Right lobe of liver (tissue), 6 donors: ENCODE data around the gene PSORS1C2. TPM values are rescaled to one million over a fixed set of nuclear protein-coding genes. Genes with fewer than 3 reads are reported as not detected.

Experiments
- ATAC-seq, 4 donors: fragments of 200-7000 bp; cut with Tn5 transposase; one replicate each; pipeline ENCODE4 v1.9.1; 2020; ENCODE audit warnings: mild to moderate bottlenecking in 4 of 4, moderate library complexity in 4 of 4
- DNase-seq, 3 donors: peaks; one replicate each; pipeline ENCODE4 v3.0.0-alpha.2; 2020
- H3K27ac ChIP-seq, 3 donors: fragments of 200-600 bp; one replicate each; pipeline ENCODE4 v1.8.0; 2022
- H3K27me3 ChIP-seq, 2 donors: fragments of 200-600 bp; one replicate each; pipeline ENCODE4 v1.8.0; 2022
- H3K36me3 ChIP-seq, 4 donors: fragments of 200-600 bp; sonication (generic) in 1 of 4; one replicate each; pipeline versions ENCODE4 v1.5.1 to v1.8.0; 2017 to 2022; ENCODE audit warnings: control low read depth in 1 of 4
- H3K4me1 ChIP-seq, 4 donors: fragments of 200-600 bp; sonication (generic) in 1 of 4; one replicate each; pipeline versions ENCODE4 v1.5.1 to v1.8.0; 2017 to 2022; ENCODE audit warnings: control low read depth in 1 of 4
- H3K4me3 ChIP-seq, 3 donors: fragments of 200-600 bp; one replicate each; pipeline ENCODE4 v1.8.0; 2022
- H3K9me3 ChIP-seq, 4 donors: fragments of 200-600 bp; sonication (generic) in 1 of 4; one replicate each; pipeline versions ENCODE4 v1.5.1 to v1.8.0; 2017 to 2022; ENCODE audit warnings: control low read depth in 1 of 4
- CTCF ChIP-seq, 4 donors: fragments of 200-600 bp in 3 of 4; fragments of 450-650 bp in 1 of 4; IDR thresholded peaks; one replicate each; pipeline versions ENCODE4 v1.5.1 to v1.8.0; 2016 to 2022; ENCODE audit warnings: antibody characterized with exemption in 4 of 4, mild to moderate bottlenecking in 2 of 4
- POLR2A ChIP-seq: fragments of 450-650 bp; IDR thresholded peaks from one replicate; pipeline ENCODE4 v1.6.1; 2017; ENCODE audit warnings: antibody characterized with exemption, mild to moderate bottlenecking
- WGBS: methylation state at CpG from one replicate; pipeline ENCODE4 v1.1.6; 2018; ENCODE audit warnings: low coverage, low lambda C conversion rate; ENCODE audit not compliant: insufficient coverage; ENCODE audit errors: missing lambda C conversion rate; 5-methylcytosine and 5-hydroxymethylcytosine counted together
- intact Hi-C, 2 donors: fragments of 100-400 bp; cut with DNase I; formaldehyde crosslinking; loops; one replicate each; pipeline versions ENCODE4 v1.11.2 to v1.14.1; 2022
- total RNA-seq, 6 experiments: library from RNA; depleted of rRNA in 2 of 6; stranded (reverse); fragments of >200 nt in 2 of 6; fragmentation: NEBNext Ultra II Directional in 3 of 6; extraction: Animal tissue kit (Norgen Biotek cat#: 25700) in 3 of 6; gene quantifications; one replicate each; pipeline versions ENCODE4 v1.1.0 to v1.2.4, GENCODE V29; 2016 to 2023
- donor health status: DM: no; HTN: yes; CAD: no.
- donor health status: DM: no; HTN: no; CAD: no.
- donor health status: DM: no; HTN: no; CAD: no.
- donor health status: DM: no; HTN: yes; CAD: no.
- donor health status: DM: no; HTN: yes; CAD: no.

Gene PSORS1C2
- total RNA-seq, 6 experiments from 2014 or later, result not detected

DNA sequence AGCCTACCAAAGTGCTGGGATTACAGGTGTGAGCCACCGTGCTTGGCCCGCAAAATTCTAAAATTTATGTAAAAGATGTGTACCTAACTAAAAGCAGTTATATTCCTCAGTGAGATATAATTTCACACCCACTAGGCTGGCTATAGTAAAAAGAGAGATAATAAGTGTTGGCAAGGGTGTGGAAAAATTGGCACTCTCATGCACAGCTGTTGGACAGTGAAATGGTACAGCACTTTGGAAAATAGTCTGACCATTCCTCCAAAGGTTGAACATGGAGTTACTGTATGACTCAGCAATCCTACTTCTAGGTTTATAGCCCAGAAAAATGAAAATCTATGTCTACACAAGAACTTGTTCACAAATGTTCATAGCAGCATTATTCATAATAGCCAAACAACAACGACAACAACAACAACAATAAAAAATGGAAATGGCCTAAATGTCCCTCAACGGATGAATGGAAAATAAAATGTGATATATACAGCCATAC, 40.4 kb downstream of the PSORS1C2 start:
- H3K9me3 ChIP-seq, result no peaks in the 10 kb centered on the region
- no peaks in the 10 kb centered on the region for H3K27me3 ChIP-seq
- no peak for TF ChIP-seq POLR2A
- TF ChIP-seq CTCF (IDR thresholded peaks at IDR 0.05), result no peak
- DNase-seq (no peak), ATAC-seq (no peak)
- no peaks in the 10 kb centered on the region for H3K4me1 ChIP-seq
- H3K36me3 ChIP-seq, result no peaks in the 10 kb centered on the region
- H3K4me3 ChIP-seq, result no peak overlapping the region
- 93% methylated on average over 4 of the region's 4 CpGs for whole genome bisulfite sequencing
- intact Hi-C loops, result no loop called here
- no peak overlapping the region for H3K27ac ChIP-seq

DNA sequence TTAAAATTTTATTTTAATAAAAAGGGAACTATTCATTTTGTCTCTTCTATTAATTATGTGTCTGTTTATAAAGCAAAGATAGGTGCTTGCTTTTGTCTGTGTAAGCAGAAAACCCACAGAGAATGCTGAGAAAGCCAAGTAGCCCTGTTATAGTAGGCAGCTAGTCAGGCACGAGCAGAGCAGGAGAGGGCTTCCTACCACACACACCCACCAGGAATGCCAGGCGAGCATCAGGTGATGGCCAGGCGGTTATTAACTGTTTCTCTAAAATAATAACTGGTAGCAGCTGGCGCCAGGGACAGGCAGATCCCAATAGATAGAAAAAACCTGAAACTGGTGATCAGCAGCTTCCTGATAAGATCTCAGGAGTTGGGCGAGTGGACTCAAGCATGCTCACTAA, 42.2 kb downstream of the PSORS1C2 start:
- no peak for DNase-seq
- Histone ChIP-seq H3K9me3 (no peaks in the 10 kb centered on the region), H3K4me3 (no peak overlapping the region), H3K27me3 (no peaks in the 10 kb centered on the region), H3K4me1 (no peaks in the 10 kb centered on the region), H3K36me3 (no peaks in the 10 kb centered on the region), H3K27ac (no peak overlapping the region)
- intact Hi-C loops, result no loop called here
- TF ChIP-seq POLR2A (no peak), CTCF (IDR thresholded peaks at IDR 0.05) (no peak)
- no peak for ATAC-seq
- 70% methylated on average over 5 of the region's 5 CpGs for WGBS

DNA sequence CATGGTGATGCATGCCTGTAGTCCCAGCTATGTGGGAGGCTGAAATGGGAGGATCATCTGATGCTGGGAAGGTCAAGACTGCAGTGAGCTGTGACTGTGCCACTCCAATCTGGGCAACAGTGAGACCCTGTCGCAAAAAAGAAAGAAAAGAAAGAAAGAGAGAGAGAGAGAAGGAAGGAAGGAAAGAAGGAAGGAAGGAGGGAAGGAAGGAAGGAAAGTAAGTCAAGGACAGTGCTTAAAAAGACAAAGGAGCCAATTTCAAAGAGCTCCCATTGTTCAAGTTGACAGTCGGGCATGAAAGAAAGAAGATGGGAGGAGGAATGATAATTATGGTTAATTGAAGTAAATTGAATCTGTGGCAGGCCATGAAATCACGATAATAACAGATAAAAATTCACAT, 42.7 kb downstream of the PSORS1C2 start:
- no peak overlapping the region for H3K27ac ChIP-seq
- 75% methylated on average over 3 of the region's 3 CpGs for WGBS
- TF ChIP-seq CTCF (IDR thresholded peaks at IDR 0.05), result no peak
- no peak for TF ChIP-seq POLR2A
- H3K36me3 ChIP-seq, result no peaks in the 10 kb centered on the region
- intact Hi-C loops, result no loop called here
- ATAC-seq, result no peak
- H3K27me3 ChIP-seq, result no peaks in the 10 kb centered on the region
- H3K4me3 ChIP-seq, result no peak overlapping the region
- H3K9me3 ChIP-seq, result no peaks in the 10 kb centered on the region
- no peaks in the 10 kb centered on the region for H3K4me1 ChIP-seq
- no peak for DNase-seq

DNA sequence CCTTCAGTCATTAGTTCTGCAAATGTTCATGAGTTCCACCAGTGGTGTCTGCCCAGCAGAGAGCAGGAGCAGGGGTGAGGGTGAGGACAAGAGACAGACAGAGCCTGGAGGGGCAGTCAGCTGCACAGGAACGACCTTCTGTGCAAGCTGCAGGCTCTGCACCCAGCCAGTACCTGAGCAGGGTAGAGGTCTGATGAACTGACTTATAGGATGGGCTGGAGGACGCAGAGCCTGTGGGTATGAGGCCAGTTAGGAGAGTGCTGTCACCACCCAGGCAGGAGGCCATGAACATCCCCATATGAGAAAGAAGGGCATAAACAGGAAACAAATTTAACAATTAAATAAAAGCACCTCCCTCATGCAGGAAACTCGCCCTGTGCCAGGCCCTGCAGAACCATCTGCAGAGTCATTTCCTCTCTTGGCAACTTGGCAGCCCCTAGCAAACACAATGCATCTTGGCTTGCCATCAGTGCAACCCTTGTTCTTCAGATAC, 44.4 kb downstream of the PSORS1C2 start:
- 29% methylated on average over 1 of the region's 3 CpGs for WGBS

More for the DNA sequence above, 44.4 kb downstream of the PSORS1C2 start:
- TF ChIP-seq POLR2A, result no peak
- no peak for TF ChIP-seq CTCF (IDR thresholded peaks at IDR 0.05)
- Histone ChIP-seq H3K27ac (no peak overlapping the region), H3K36me3 (no peaks in the 10 kb centered on the region), H3K4me3 (no peak overlapping the region), H3K4me1 (no peaks in the 10 kb centered on the region), H3K27me3 (no peaks in the 10 kb centered on the region), H3K9me3 (no peaks in the 10 kb centered on the region)
- intact Hi-C loops, result no loop called here
- DNase-seq (no peak), ATAC-seq (peak in 2 of 4 donors; percentile 20)
